ENCODE data around the gene MUC6.

DNA sequence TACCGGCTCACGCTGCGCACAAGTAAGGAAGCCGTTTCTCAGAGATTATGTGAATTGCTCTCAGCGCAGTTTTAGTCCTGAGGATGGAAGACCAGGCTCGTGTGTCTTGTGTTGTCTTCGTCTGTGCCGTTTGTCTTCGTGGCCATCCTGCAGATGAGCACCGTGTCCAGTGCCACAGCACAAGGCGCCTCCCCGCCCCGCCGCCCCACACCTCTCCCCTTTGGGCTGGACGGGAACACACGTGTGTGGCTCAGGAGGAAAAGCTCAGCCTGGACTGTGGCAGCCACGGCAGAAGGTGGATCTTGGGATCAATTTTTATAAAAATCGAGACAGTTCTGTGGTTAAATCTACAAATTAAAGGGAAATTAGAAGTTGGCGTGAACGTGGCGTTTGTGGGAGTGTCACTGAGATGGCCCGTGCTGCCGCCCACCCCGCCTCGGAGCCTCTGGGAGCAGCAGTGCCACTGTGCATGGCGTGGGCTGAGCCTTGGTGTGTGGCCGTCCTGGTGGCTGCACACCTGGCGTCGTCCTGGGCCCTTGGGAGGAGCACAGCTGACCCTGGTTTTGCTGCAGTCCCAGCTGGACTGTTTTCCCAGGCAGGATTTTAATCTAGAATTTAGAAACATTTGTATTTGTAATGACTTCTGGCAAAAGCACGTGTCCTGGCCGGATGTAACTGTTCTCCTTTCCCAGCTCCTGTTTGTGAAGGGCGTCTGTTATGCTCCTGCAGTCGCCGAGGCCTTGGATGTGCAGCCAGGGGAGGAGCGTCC lies 25.8 kb downstream of the MUC6 start:
- no peak for TF ChIP-seq ARNTL (CRISPR knock-in tag; IDR thresholded peaks at IDR 0.05; ENCODE audit: borderline replicate concordance, low read depth)
- no peak for TF ChIP-seq ZFP3 (CRISPR knock-in tag; IDR thresholded peaks at IDR 0.05)
- TF ChIP-seq, protein P1, sequence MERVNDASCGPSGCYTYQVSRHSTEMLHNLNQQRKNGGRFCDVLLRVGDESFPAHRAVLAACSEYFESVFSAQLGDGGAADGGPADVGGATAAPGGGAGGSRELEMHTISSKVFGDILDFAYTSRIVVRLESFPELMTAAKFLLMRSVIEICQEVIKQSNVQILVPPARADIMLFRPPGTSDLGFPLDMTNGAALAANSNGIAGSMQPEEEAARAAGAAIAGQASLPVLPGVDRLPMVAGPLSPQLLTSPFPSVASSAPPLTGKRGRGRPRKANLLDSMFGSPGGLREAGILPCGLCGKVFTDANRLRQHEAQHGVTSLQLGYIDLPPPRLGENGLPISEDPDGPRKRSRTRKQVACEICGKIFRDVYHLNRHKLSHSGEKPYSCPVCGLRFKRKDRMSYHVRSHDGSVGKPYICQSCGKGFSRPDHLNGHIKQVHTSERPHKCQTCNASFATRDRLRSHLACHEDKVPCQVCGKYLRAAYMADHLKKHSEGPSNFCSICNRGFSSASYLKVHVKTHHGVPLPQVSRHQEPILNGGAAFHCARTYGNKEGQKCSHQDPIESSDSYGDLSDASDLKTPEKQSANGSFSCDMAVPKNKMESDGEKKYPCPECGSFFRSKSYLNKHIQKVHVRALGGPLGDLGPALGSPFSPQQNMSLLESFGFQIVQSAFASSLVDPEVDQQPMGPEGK (CRISPR knock-in tag; IDR thresholded peaks at IDR 0.05; ENCODE audit: borderline replicate concordance), result no peak
- TF ChIP-seq, protein P2, sequence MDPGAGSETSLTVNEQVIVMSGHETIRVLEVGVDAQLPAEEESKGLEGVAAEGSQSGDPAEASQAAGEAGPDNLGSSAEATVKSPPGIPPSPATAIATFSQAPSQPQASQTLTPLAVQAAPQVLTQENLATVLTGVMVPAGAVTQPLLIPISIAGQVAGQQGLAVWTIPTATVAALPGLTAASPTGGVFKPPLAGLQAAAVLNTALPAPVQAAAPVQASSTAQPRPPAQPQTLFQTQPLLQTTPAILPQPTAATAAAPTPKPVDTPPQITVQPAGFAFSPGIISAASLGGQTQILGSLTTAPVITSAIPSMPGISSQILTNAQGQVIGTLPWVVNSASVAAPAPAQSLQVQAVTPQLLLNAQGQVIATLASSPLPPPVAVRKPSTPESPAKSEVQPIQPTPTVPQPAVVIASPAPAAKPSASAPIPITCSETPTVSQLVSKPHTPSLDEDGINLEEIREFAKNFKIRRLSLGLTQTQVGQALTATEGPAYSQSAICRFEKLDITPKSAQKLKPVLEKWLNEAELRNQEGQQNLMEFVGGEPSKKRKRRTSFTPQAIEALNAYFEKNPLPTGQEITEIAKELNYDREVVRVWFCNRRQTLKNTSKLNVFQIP (CRISPR knock-in tag; IDR thresholded peaks at IDR 0.05; ENCODE audit: borderline replicate concordance, low read depth), result no peak

Measured in SK-N-SH treated with all-trans-retinoic acid at 6 μM for 48 hours (cell line).